ENCODE results near the gene TRPM2. TPM values are rescaled to one million over a fixed set of nuclear protein-coding genes. Genes with fewer than 3 reads are reported as not detected.
"Not testable (repeated sequence)": the region's sequence is repeated elsewhere in the genome, so short reads cannot be mapped to it uniquely, and the experiment has no call there.

TRPM2 gene
- total RNA-seq, 1 experiment from 2014 or later: 0.26 TPM

DNA sequence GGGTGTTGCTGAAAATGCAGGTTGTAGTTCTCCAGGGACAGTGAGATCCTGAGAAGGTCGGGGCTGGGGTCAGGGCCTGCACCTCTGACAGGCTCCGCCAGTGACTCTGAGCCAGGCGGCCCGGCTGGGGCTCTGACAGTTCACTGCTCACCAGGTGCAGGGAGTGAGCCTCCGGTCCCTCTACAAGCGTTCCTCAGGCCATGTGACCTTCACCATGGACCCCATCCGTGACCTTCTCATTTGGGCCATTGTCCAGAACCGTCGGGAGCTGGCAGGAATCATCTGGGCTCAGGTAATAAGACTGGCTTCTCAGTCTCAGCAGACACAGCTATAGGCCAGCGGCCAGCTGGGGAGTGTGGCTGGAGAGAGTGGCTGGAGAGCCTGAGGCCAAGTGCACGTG, 41.8 kb downstream of the TRPM2 start:
- BruUV-seq (replicated peaks): no TSS peak
- in situ Hi-C loops (cut with HindIII; ENCODE audit: low pct_unique_long_range_greater_than_20kb, low sequenced_read_pairs) (no loop called here), intact Hi-C loops (cut with micrococcal nuclease; ENCODE audit: unreplicated experiment) (no loop called here)
- ChIA-PET CTCF (no interaction called here), POLR2A (no interaction called here)
- Histone ChIP-seq H3K36me3 (ENCODE audit: control insufficient read depth, insufficient read depth, low read length) (no peaks in the 10 kb centered on the region), H3K27ac (ENCODE audit: low read length) (no peak overlapping the region), H3K27me3 (ENCODE audit: control insufficient read depth, insufficient read depth, low read length) (no peaks in the 10 kb centered on the region), H3K9me3 (ENCODE audit: control insufficient read depth, insufficient read depth, low read depth, low read length) (no peaks in the 10 kb centered on the region), H3K4me3 (ENCODE audit: low read depth in 2 of 2, low read length in 2 of 2) (no peak overlapping the region), H3K4me1 (ENCODE audit: control insufficient read depth, insufficient read depth, low read length) (no peaks in the 10 kb centered on the region)
- DNase-seq (ENCODE audit: low read depth, low spot score): no peak
- TF ChIP-seq, protein P1, sequence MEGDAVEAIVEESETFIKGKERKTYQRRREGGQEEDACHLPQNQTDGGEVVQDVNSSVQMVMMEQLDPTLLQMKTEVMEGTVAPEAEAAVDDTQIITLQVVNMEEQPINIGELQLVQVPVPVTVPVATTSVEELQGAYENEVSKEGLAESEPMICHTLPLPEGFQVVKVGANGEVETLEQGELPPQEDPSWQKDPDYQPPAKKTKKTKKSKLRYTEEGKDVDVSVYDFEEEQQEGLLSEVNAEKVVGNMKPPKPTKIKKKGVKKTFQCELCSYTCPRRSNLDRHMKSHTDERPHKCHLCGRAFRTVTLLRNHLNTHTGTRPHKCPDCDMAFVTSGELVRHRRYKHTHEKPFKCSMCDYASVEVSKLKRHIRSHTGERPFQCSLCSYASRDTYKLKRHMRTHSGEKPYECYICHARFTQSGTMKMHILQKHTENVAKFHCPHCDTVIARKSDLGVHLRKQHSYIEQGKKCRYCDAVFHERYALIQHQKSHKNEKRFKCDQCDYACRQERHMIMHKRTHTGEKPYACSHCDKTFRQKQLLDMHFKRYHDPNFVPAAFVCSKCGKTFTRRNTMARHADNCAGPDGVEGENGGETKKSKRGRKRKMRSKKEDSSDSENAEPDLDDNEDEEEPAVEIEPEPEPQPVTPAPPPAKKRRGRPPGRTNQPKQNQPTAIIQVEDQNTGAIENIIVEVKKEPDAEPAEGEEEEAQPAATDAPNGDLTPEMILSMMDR (IDR thresholded peaks at IDR 0.05): no peak
- no peak for TF ChIP-seq POLR2AphosphoS5 (IDR thresholded peaks at IDR 0.05; ENCODE audit: low read depth, low read length)
- TF ChIP-seq REST (IDR thresholded peaks at IDR 0.05; ENCODE audit: insufficient read depth in 1 of 2, low read depth in 2 of 2, low read length in 1 of 2): no peak
- no peak for TF ChIP-seq SIN3A (IDR thresholded peaks at IDR 0.05; ENCODE audit: borderline replicate concordance, insufficient read depth, low read depth, low read length)
- no peak for TF ChIP-seq TCF7L2 (IDR thresholded peaks at IDR 0.05; ENCODE audit: low read depth, low read length)
- ATAC-seq: no peak

- BruUV-seq (replicated peaks); DNase-seq (ENCODE audit: low read depth, low spot score); H3K9me3 ChIP-seq (ENCODE audit: control insufficient read depth, insufficient read depth, low read depth, low read length); in situ Hi-C loops (cut with HindIII; ENCODE audit: low pct_unique_long_range_greater_than_20kb, low sequenced_read_pairs); H3K36me3 ChIP-seq (ENCODE audit: control insufficient read depth, insufficient read depth, low read length); POLR2A ChIA-PET; H3K27ac ChIP-seq (ENCODE audit: low read length); H3K4me3 ChIP-seq (ENCODE audit: low read depth in 2 of 2, low read length in 2 of 2); ATAC-seq; H3K27me3 ChIP-seq (ENCODE audit: control insufficient read depth, insufficient read depth, low read length); intact Hi-C loops (cut with micrococcal nuclease; ENCODE audit: unreplicated experiment); CTCF ChIA-PET; H3K4me1 ChIP-seq (ENCODE audit: control insufficient read depth, insufficient read depth, low read length): not testable (repeated sequence)
Measured at GRCh38 chr21:44396803-44397202, 43.4 kb downstream of the TRPM2 start.

DNA sequence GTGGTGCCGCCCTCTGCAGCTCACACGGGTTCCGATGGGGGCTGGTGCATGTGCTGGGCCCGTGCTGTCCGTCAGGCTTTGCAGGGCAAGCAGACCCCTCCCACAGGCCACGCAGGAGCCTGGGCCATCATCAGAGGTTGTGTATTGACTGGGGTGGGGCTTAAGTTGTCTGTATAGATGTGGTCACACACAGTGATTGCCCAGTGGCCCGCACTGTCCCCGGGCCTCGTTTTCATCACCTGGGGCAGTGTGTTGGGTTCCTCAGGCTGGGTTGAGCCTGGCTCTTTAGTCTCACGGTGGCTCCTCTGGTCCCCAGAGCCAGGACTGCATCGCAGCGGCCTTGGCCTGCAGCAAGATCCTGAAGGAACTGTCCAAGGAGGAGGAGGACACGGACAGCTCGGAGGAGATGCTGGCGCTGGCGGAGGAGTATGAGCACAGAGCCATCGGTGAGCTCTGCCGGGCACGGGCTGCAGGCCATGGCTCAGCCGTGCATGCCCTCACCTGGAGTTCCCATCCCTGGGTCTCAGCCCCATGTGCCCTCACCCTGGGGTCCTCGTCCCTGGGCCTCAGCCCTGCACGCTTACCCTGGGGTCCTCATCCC, 44.1 kb downstream of the TRPM2 start:
- BruUV-seq (replicated peaks): no TSS peak
- Histone ChIP-seq H3K4me1 (ENCODE audit: control insufficient read depth, insufficient read depth, low read length) (no peaks in the 10 kb centered on the region), H3K9me3 (ENCODE audit: control insufficient read depth, insufficient read depth, low read depth, low read length) (no peaks in the 10 kb centered on the region), H3K36me3 (ENCODE audit: control insufficient read depth, insufficient read depth, low read length) (no peaks in the 10 kb centered on the region), H3K27me3 (ENCODE audit: control insufficient read depth, insufficient read depth, low read length) (no peaks in the 10 kb centered on the region), H3K4me3 (ENCODE audit: low read depth in 2 of 2, low read length in 2 of 2) (no peak overlapping the region), H3K27ac (ENCODE audit: low read length) (no peak overlapping the region)
- ChIA-PET POLR2A (no interaction called here), CTCF (no interaction called here)
- no peak for TF ChIP-seq REST (IDR thresholded peaks at IDR 0.05; ENCODE audit: insufficient read depth in 1 of 2, low read depth in 2 of 2, low read length in 1 of 2)
- ATAC-seq: no peak
- in situ Hi-C loops (cut with HindIII; ENCODE audit: low pct_unique_long_range_greater_than_20kb, low sequenced_read_pairs): no loop called here
- intact Hi-C loops (cut with micrococcal nuclease; ENCODE audit: unreplicated experiment): no loop called here
- no peak for DNase-seq (ENCODE audit: low read depth, low spot score)
